Calu3 (cell line): Measurements from ENCODE around the gene SCUBE3. TPM values are rescaled to one million over a fixed set of nuclear protein-coding genes. Genes with fewer than 3 reads are reported as not detected.

Experiments
- BruUV-seq: library from RNA; stranded (reverse); fragments of 400-500 nt; replicated peaks from 2 replicates; lab custom pipeline; 2021; lab: Mats Ljungman, UMichigan
- CTCF ChIA-PET: fragments of 300-600 bp; sonication (Branson Sonifier 250); formaldehyde crosslinking; loops from one replicate; lab custom pipeline; 2022; ENCODE audit warnings: antibody characterized with exemption; lab: Charles Lee
- DNase-seq: peaks from one replicate; pipeline ENCODE4 v3.0.0; 2022
- H3K27ac Mint-ChIP-seq: one replicate; pipeline ENCODE4 v1.8.0; 2022; ENCODE audit warnings: mixed read lengths; ENCODE audit not compliant: unreplicated experiment
- H3K27me3 Mint-ChIP-seq: one replicate; pipeline ENCODE4 v1.8.0; 2022; ENCODE audit warnings: mixed read lengths; ENCODE audit not compliant: unreplicated experiment
- H3K36me3 Mint-ChIP-seq: one replicate; pipeline ENCODE4 v1.8.0; 2022; ENCODE audit warnings: mild to moderate bottlenecking, moderate library complexity, mixed read lengths; ENCODE audit not compliant: insufficient read depth, unreplicated experiment
- H3K4me1 Mint-ChIP-seq: one replicate; pipeline ENCODE4 v1.8.0; 2022; ENCODE audit warnings: mild to moderate bottlenecking, low read depth, mixed read lengths; ENCODE audit not compliant: unreplicated experiment
- H3K4me3 Mint-ChIP-seq: one replicate; pipeline ENCODE4 v1.8.0; 2022; ENCODE audit warnings: mild to moderate bottlenecking, low read depth, moderate library complexity, mixed read lengths; ENCODE audit not compliant: unreplicated experiment
- H3K9me3 Mint-ChIP-seq: one replicate; pipeline ENCODE4 v1.8.0; 2022; ENCODE audit warnings: low read depth, mixed read lengths; ENCODE audit not compliant: unreplicated experiment
- CTCF ChIP-seq: fragments of 200-600 bp; IDR thresholded peaks from one replicate; pipeline ENCODE4 v1.8.0; 2022; ENCODE audit warnings: antibody characterized with exemption; ENCODE audit not compliant: unreplicated experiment
- intact Hi-C: fragments of 100-400 bp; cut with micrococcal nuclease; formaldehyde crosslinking; loops from one replicate; pipeline ENCODE4 v1.10.0; 2022; ENCODE audit not compliant: unreplicated experiment
- total RNA-seq: library from RNA; stranded (reverse); gene quantifications from 2 replicates; pipeline ENCODE4 v1.2.3, GENCODE V29; 2022

SCUBE3 gene
- total RNA-seq, 1 experiment from 2014 or later, result 0.47 TPM

- Mint-ChIP-seq H3K4me3 (no peak overlapping the region), H3K27me3 (peaks cover 3% of the 10 kb centered on the region), H3K9me3 (no peaks in the 10 kb centered on the region), H3K27ac (no peak overlapping the region), H3K36me3 (peaks cover 5% of the 10 kb centered on the region), H3K4me1 (no peaks in the 10 kb centered on the region)
- BruUV-seq, result no TSS peak
- no peak for DNase-seq
- intact Hi-C loops, result no loop called here
- TF ChIP-seq CTCF, result no peak
- CTCF ChIA-PET, result interaction anchor here (0.6 to 3.9 kb wide), 4 partner anchors 12 to 327 kb away, joined by 3 to 26 read pairs (median 4); no protein-coding TSS in a partner anchor
These were observed 15.5 kb downstream of the SCUBE3 start for GRCh38 chr6:35229304-35229703.

- DNase-seq, result no peak
- Mint-ChIP-seq H3K4me1 (no peaks in the 10 kb centered on the region), H3K27me3 (no peaks in the 10 kb centered on the region), H3K4me3 (no peak overlapping the region), H3K27ac (no peak overlapping the region), H3K9me3 (peaks cover 5% of the 10 kb centered on the region), H3K36me3 (peaks cover 5% of the 10 kb centered on the region)
- TF ChIP-seq CTCF, result no peak
- BruUV-seq, result no TSS peak
- CTCF ChIA-PET, result interaction anchor here (0.6 to 3.9 kb wide), 3 partner anchors 11 to 379 kb away, joined by 3 to 26 read pairs (median 5); no protein-coding TSS in a partner anchor
- intact Hi-C loops, result no loop called here
These were observed 16.7 kb downstream of the SCUBE3 start for GRCh38 chr6:35230498-35230897.

- Mint-ChIP-seq H3K27me3 (no peaks in the 10 kb centered on the region), H3K36me3 (peaks cover 5% of the 10 kb centered on the region), H3K4me3 (no peak overlapping the region), H3K9me3 (peaks cover 5% of the 10 kb centered on the region), H3K4me1 (no peaks in the 10 kb centered on the region), H3K27ac (no peak overlapping the region)
- DNase-seq, result no peak
- CTCF ChIA-PET, result interaction anchor here (0.6 to 3.9 kb wide), 3 partner anchors 10 to 379 kb away, joined by 3 to 26 read pairs (median 5); no protein-coding TSS in a partner anchor
- intact Hi-C loops, result no loop called here
- no peak for TF ChIP-seq CTCF
- no TSS peak for BruUV-seq
These were observed 17.2 kb downstream of the SCUBE3 start for GRCh38 chr6:35230950-35231349.

GRCh38 chr6:35231563-35231962 lies 17.8 kb downstream of the SCUBE3 start:
- Mint-ChIP-seq H3K4me3 (no peak overlapping the region), H3K27ac (no peak overlapping the region), H3K36me3 (peaks cover 5% of the 10 kb centered on the region), H3K4me1 (no peaks in the 10 kb centered on the region), H3K9me3 (peaks cover 5% of the 10 kb centered on the region), H3K27me3 (no peaks in the 10 kb centered on the region)
- DNase-seq, result no peak
- intact Hi-C loops, result no loop called here
- BruUV-seq, result no TSS peak
- no peak for TF ChIP-seq CTCF
- CTCF ChIA-PET, result interaction anchor here (1.1 to 3.9 kb wide), 2 partner anchors 10 to 26 kb away, joined by 6 to 26 read pairs; no protein-coding TSS in a partner anchor
